WTC11 (cell line): ENCODE data around the gene NEURL2.

Experiments used
- ATF1 ChIP-seq: sonication (generic); formaldehyde crosslinking; IDR thresholded peaks from 2 replicates; pipeline ENCODE4 v1.8.1; 2023; ENCODE audit warnings: mild to moderate bottlenecking, moderate library complexity, missing genetic modification reagents
- CREB1 ChIP-seq: sonication (generic); formaldehyde crosslinking; IDR thresholded peaks from 2 replicates; pipeline ENCODE4 v1.8.0; 2023; ENCODE audit warnings: mild to moderate bottlenecking, missing genetic modification reagents
- ETV6 ChIP-seq: sonication (generic); formaldehyde crosslinking; IDR thresholded peaks from 2 replicates; pipeline ENCODE4 v1.8.1; 2022; ENCODE audit warnings: mild to moderate bottlenecking, missing genetic modification reagents
- FOXP1 ChIP-seq: sonication (generic); formaldehyde crosslinking; IDR thresholded peaks from 2 replicates; pipeline ENCODE4 v1.8.0; 2022; ENCODE audit warnings: missing genetic modification reagents, mild to moderate bottlenecking, moderate library complexity, borderline replicate concordance
- MXD4 ChIP-seq: fragments of 250-450 bp; sonication (Bioruptor Pico); IDR thresholded peaks from 2 replicates; pipeline ENCODE4 v1.8.0; 2021; ENCODE audit warnings: mild to moderate bottlenecking, moderate library complexity, borderline replicate concordance
- NFE2L1 ChIP-seq: sonication (generic); formaldehyde crosslinking; IDR thresholded peaks from 2 replicates; pipeline ENCODE4 v1.8.1; 2023; ENCODE audit warnings: missing genetic modification reagents
- SMAD4 ChIP-seq: sonication (generic); formaldehyde crosslinking; IDR thresholded peaks from 2 replicates; pipeline ENCODE4 v1.8.0; 2022; ENCODE audit warnings: mild to moderate bottlenecking, missing genetic modification reagents
- TCF7 ChIP-seq: sonication (generic); formaldehyde crosslinking; IDR thresholded peaks from 2 replicates; pipeline ENCODE4 v1.8.0; 2022; ENCODE audit warnings: mild to moderate bottlenecking, low read depth, missing genetic modification reagents, moderate library complexity
- TF ChIP-seq, protein P1 (sequence below): sonication (generic); formaldehyde crosslinking; IDR thresholded peaks from 2 replicates; pipeline ENCODE4 v1.8.1; 2022; ENCODE audit warnings: low read depth, missing genetic modification reagents, borderline replicate concordance
- TF ChIP-seq, protein P2 (sequence below): sonication (generic); formaldehyde crosslinking; IDR thresholded peaks from 2 replicates; pipeline ENCODE4 v1.8.0; 2022; ENCODE audit warnings: mild to moderate bottlenecking, missing genetic modification reagents
- TF ChIP-seq, protein P3 (sequence below): fragments of 200-600 bp; IDR thresholded peaks from 2 replicates; pipeline ENCODE4 v1.8.0; 2022; ENCODE audit warnings: antibody characterized with exemption
- TF ChIP-seq, protein P4 (sequence below): sonication (generic); formaldehyde crosslinking; IDR thresholded peaks from 2 replicates; pipeline ENCODE4 v1.8.0; 2022; ENCODE audit warnings: mild to moderate bottlenecking, missing genetic modification reagents

DNA sequence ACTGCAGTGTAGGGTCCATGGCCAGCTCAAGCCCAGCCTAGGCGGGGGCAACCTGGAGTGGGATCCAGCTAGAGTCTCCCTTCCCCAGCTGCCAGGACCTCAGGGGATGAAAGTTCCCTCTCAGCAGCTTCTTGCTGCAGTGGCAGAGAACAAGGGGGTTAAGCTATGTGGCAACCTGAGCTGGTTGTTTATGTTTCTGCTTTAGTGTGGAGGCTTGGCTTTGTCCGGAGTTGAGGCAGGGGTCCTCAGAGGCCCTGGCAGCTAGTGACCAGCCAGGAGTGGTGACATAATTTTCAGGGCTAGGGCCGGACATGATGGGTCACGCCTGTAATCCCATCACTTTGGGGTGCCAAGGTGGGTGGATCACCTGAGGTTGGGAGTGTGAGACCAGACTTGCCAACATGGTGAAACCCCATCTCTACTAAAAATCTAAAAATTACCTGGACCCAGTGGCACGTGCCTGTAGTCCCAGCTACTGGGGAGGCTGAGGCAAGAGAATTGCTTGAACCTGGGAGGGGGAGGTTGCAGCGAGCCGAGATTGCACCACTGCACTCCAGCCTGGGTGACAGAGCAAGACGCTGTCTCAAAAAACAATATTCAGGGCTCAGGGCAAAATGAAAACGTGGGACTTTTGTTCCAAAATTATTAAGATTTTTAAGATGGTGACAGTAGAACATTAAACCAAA, 35.0 kb upstream of the NEURL2 start:
- TF ChIP-seq TCF7 (CRISPR knock-in tag) (no peak), MXD4 (CRISPR knock-in tag) (no peak), CREB1 (CRISPR knock-in tag) (no peak), NFE2L1 (CRISPR knock-in tag) (no peak), SMAD4 (CRISPR knock-in tag) (no peak), ETV6 (no peak), ATF1 (no peak), FOXP1 (CRISPR knock-in tag) (no peak)
- TF ChIP-seq, protein P1, sequence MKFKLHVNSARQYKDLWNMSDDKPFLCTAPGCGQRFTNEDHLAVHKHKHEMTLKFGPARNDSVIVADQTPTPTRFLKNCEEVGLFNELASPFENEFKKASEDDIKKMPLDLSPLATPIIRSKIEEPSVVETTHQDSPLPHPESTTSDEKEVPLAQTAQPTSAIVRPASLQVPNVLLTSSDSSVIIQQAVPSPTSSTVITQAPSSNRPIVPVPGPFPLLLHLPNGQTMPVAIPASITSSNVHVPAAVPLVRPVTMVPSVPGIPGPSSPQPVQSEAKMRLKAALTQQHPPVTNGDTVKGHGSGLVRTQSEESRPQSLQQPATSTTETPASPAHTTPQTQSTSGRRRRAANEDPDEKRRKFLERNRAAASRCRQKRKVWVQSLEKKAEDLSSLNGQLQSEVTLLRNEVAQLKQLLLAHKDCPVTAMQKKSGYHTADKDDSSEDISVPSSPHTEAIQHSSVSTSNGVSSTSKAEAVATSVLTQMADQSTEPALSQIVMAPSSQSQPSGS (CRISPR knock-in tag) = no peak
- TF ChIP-seq, protein P2, sequence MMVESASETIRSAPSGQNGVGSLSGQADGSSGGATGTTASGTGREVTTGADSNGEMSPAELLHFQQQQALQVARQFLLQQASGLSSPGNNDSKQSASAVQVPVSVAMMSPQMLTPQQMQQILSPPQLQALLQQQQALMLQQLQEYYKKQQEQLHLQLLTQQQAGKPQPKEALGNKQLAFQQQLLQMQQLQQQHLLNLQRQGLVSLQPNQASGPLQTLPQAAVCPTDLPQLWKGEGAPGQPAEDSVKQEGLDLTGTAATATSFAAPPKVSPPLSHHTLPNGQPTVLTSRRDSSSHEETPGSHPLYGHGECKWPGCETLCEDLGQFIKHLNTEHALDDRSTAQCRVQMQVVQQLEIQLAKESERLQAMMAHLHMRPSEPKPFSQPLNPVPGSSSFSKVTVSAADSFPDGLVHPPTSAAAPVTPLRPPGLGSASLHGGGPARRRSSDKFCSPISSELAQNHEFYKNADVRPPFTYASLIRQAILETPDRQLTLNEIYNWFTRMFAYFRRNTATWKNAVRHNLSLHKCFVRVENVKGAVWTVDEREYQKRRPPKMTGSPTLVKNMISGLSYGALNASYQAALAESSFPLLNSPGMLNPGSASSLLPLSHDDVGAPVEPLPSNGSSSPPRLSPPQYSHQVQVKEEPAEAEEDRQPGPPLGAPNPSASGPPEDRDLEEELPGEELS (CRISPR knock-in tag) = no peak
- TF ChIP-seq, protein P3, sequence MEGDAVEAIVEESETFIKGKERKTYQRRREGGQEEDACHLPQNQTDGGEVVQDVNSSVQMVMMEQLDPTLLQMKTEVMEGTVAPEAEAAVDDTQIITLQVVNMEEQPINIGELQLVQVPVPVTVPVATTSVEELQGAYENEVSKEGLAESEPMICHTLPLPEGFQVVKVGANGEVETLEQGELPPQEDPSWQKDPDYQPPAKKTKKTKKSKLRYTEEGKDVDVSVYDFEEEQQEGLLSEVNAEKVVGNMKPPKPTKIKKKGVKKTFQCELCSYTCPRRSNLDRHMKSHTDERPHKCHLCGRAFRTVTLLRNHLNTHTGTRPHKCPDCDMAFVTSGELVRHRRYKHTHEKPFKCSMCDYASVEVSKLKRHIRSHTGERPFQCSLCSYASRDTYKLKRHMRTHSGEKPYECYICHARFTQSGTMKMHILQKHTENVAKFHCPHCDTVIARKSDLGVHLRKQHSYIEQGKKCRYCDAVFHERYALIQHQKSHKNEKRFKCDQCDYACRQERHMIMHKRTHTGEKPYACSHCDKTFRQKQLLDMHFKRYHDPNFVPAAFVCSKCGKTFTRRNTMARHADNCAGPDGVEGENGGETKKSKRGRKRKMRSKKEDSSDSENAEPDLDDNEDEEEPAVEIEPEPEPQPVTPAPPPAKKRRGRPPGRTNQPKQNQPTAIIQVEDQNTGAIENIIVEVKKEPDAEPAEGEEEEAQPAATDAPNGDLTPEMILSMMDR = no peak
- TF ChIP-seq, protein P4, sequence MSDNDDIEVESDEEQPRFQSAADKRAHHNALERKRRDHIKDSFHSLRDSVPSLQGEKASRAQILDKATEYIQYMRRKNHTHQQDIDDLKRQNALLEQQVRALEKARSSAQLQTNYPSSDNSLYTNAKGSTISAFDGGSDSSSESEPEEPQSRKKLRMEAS (CRISPR knock-in tag) = no peak
